Neural progenitor cell (in vitro differentiated cells): Measurements from ENCODE around the gene MAP3K3.

Source experiments
- CTCF ChIP-seq: fragments of 200-600 bp; sonication (generic); IDR thresholded peaks from 2 replicates; pipeline ENCODE4 v1.5.1; 2017; ENCODE audit warnings: antibody characterized with exemption, mild to moderate bottlenecking
- EZH2 ChIP-seq: fragments of 200-600 bp; sonication (generic); IDR thresholded peaks from 2 replicates; pipeline ENCODE4 v1.6.1; 2017; ENCODE audit warnings: antibody characterized with exemption, mild to moderate bottlenecking, moderate library complexity
- EZH2phosphoT487 ChIP-seq: fragments of 200-600 bp; sonication (generic); IDR thresholded peaks from 2 replicates; pipeline ENCODE4 v1.6.1; 2017; ENCODE audit warnings: antibody characterized with exemption

GRCh38 chr17:63626551-63627180 lies 4.4 kb downstream of the MAP3K3 start:
- TF ChIP-seq CTCF (no peak), EZH2 (no peak), EZH2phosphoT487 (no peak)
